Measurements from ENCODE around the gene CLSTN2. TPM values are rescaled to one million over a fixed set of nuclear protein-coding genes. Genes with fewer than 3 reads are reported as not detected.

The CLSTN2 gene
- total and polyA plus RNA-seq, 2 donors from 2014 or later = 2.0 to 12.0 TPM

DNA sequence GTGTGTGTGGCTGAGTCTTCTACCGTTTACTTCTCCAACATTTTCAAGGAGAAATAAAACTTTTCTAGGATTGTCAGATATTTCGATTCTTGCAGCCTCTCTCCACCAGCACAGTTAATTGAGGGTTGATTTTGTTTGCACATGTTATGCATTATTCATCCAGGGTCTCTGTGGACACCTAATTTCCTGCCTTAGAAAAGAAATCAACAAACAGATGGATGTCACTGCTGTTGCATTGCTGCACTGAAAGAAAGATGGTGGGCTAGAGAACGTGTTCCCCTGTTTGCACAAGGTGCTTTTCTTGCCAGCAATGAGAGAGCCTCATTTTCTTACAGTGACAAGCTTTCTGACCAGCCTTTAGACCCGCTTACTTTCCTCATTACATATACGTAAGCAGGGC, 150.0 kb downstream of the CLSTN2 start:
- no peaks in the 10 kb centered on the region for H3K27me3 ChIP-seq (ENCODE audit: control insufficient read depth, insufficient read depth, low read length)
- no peak for FAIRE-seq
- TF ChIP-seq, protein P1, sequence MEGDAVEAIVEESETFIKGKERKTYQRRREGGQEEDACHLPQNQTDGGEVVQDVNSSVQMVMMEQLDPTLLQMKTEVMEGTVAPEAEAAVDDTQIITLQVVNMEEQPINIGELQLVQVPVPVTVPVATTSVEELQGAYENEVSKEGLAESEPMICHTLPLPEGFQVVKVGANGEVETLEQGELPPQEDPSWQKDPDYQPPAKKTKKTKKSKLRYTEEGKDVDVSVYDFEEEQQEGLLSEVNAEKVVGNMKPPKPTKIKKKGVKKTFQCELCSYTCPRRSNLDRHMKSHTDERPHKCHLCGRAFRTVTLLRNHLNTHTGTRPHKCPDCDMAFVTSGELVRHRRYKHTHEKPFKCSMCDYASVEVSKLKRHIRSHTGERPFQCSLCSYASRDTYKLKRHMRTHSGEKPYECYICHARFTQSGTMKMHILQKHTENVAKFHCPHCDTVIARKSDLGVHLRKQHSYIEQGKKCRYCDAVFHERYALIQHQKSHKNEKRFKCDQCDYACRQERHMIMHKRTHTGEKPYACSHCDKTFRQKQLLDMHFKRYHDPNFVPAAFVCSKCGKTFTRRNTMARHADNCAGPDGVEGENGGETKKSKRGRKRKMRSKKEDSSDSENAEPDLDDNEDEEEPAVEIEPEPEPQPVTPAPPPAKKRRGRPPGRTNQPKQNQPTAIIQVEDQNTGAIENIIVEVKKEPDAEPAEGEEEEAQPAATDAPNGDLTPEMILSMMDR (IDR thresholded peaks at IDR 0.05; ENCODE audit: borderline replicate concordance, extremely low read depth, insufficient read depth) = no peak

DNA sequence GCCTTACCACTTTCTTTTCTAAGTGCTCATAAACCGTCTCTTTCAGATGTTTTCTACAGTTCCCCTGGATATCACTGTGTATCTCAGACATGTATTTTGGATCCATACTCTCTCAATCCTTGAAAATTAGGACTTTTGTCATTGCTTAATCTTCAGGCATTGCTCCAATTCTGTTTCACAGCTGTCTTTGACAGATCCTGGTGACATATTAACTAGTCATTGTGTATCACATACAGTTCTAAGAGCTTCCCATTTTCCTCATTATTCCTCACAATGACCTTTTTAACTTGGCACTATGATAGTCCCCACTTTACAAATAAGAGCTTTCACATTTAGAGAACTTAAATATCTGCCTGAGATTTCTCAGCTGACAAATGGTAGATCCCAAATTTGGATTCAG, 151.7 kb downstream of the CLSTN2 start:
- no peaks in the 10 kb centered on the region for H3K4me1 ChIP-seq (ENCODE audit: control insufficient read depth in 2 of 3, insufficient read depth in 2 of 3, low read depth in 1 of 3, low read length in 3 of 3)
- TF ChIP-seq, protein P1 (IDR thresholded peaks at IDR 0.05; ENCODE audit: borderline replicate concordance, extremely low read depth, insufficient read depth) = no peak
- intact Hi-C loops (cut with DNase I) = no loop called here
- H3K27ac ChIP-seq (ENCODE audit: low read depth in 2 of 2, low read length in 2 of 2) = no peak overlapping the region
- no peaks in the 10 kb centered on the region for H3K36me3 ChIP-seq (ENCODE audit: control insufficient read depth in 2 of 3, insufficient read depth in 3 of 3, low read length in 3 of 3)
- no peaks in the 10 kb centered on the region for H3K27me3 ChIP-seq (ENCODE audit: control insufficient read depth, insufficient read depth, low read length)
- H3K9ac ChIP-seq (ENCODE audit: low read length in 3 of 3) = no peak overlapping the region
- no peaks in the 10 kb centered on the region for H3K9me3 ChIP-seq (ENCODE audit: control insufficient read depth in 2 of 3, insufficient read depth in 1 of 3, low read length in 3 of 3)
- no peak for DNase-seq
- no peak overlapping the region for H3K4me3 ChIP-seq (ENCODE audit: low read length in 3 of 3)
- FAIRE-seq = no peak

More for the DNA sequence above, 150.0 kb downstream of the CLSTN2 start:
- Histone ChIP-seq H3K9ac (ENCODE audit: low read length in 3 of 3) (no peak overlapping the region), H3K36me3 (ENCODE audit: control insufficient read depth in 2 of 3, insufficient read depth in 3 of 3, low read length in 3 of 3) (no peaks in the 10 kb centered on the region), H3K27ac (ENCODE audit: low read depth in 2 of 2, low read length in 2 of 2) (no peak overlapping the region), H3K9me3 (ENCODE audit: control insufficient read depth in 2 of 3, insufficient read depth in 1 of 3, low read length in 3 of 3) (no peaks in the 10 kb centered on the region), H3K4me3 (ENCODE audit: low read length in 3 of 3) (no peak overlapping the region), H3K4me1 (ENCODE audit: control insufficient read depth in 2 of 3, insufficient read depth in 2 of 3, low read depth in 1 of 3, low read length in 3 of 3) (no peaks in the 10 kb centered on the region)
- no peak for DNase-seq
- intact Hi-C loops (cut with DNase I) = no loop called here

DNA sequence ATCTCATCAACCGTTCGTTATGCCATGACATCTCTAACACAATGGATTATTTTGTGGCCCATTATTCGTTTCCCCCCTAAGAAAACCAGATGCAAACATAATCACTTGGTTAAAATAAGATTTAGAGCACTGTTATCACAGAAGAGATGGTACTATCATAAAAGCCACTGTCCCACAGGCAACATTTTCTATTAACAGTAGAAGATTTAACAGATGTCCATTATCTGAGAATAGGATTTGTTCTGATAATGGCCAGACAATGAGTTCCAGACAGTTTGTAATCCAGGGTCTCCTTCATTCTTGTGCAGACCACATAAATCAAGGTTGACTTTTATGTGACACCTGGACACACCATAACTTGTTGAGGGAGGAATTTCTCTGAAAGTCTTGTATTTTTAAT, 153.1 kb downstream of the CLSTN2 start:
- DNase-seq = no peak

More for the DNA sequence above, 153.1 kb downstream of the CLSTN2 start:
- no peaks in the 10 kb centered on the region for H3K36me3 ChIP-seq (ENCODE audit: control insufficient read depth in 2 of 3, insufficient read depth in 3 of 3, low read length in 3 of 3)
- intact Hi-C loops (cut with DNase I) = no loop called here
- TF ChIP-seq, protein P1 (IDR thresholded peaks at IDR 0.05; ENCODE audit: borderline replicate concordance, extremely low read depth, insufficient read depth) = no peak
- FAIRE-seq = no peak
- H3K27ac ChIP-seq (ENCODE audit: low read depth in 2 of 2, low read length in 2 of 2) = no peak overlapping the region
- no peak overlapping the region for H3K9ac ChIP-seq (ENCODE audit: low read length in 3 of 3)
- H3K4me1 ChIP-seq (ENCODE audit: control insufficient read depth in 2 of 3, insufficient read depth in 2 of 3, low read depth in 1 of 3, low read length in 3 of 3) = no peaks in the 10 kb centered on the region
- H3K4me3 ChIP-seq (ENCODE audit: low read length in 3 of 3) = no peak overlapping the region
- H3K9me3 ChIP-seq (ENCODE audit: control insufficient read depth in 2 of 3, insufficient read depth in 1 of 3, low read length in 3 of 3) = no peaks in the 10 kb centered on the region
- no peaks in the 10 kb centered on the region for H3K27me3 ChIP-seq (ENCODE audit: control insufficient read depth, insufficient read depth, low read length)

All from kidney (tissue), 14 donors.